HEK293 (cell line): ENCODE measurements around the gene COPS4.
"Not testable (repeated sequence)": the region's sequence is repeated elsewhere in the genome, so short reads cannot be mapped to it uniquely, and the experiment has no call there.

Source experiments
- CTCF ChIA-PET: fragments of 350-600 bp; formaldehyde crosslinking; extraction: SDS; loops from one replicate; lab custom pipeline; 2021; ENCODE audit warnings: antibody characterized with exemption; lab: Yijun Ruan, JAX
- POLR2A ChIA-PET: fragments of 300-600 bp; formaldehyde crosslinking; extraction: SDS; loops from one replicate; lab custom pipeline; 2020; ENCODE audit warnings: antibody characterized with exemption, inconsistent platforms; lab: Yijun Ruan, JAX
- H3K27ac ChIP-seq: fragments of 200-500 bp; sonication (Bioruptor generic); 2 replicates; pipeline ENCODE4 v1.5.1; 2014; ENCODE audit warnings: low read depth, low read length, control low read depth, inconsistent platforms; ENCODE audit errors: extremely low read depth
- H3K36me3 ChIP-seq, 2 experiments: fragments of 200-500 bp in 1 of 2; sonication (Bioruptor generic) in 1 of 2; 1 replicate in 1 of 2; 2 replicates in 1 of 2; pipeline ENCODE4 v1.5.1; 2014 to 2017; ENCODE audit warnings: inconsistent platforms in 2 of 2, low read length in 2 of 2; ENCODE audit not compliant: control insufficient read depth in 2 of 2, insufficient read depth in 1 of 2
- H3K4me1 ChIP-seq: fragments of 200-500 bp; sonication (Bioruptor generic); 2 replicates; pipeline ENCODE4 v1.5.1; 2014; ENCODE audit warnings: mild to moderate bottlenecking, low read length, inconsistent platforms; ENCODE audit not compliant: control insufficient read depth, insufficient read depth
- H3K4me3 ChIP-seq: 2 replicates; pipeline ENCODE4 v1.5.1; 2011; ENCODE audit warnings: low read depth, mild to moderate bottlenecking, control low read depth, low read length, moderate library complexity
- H3K9me3 ChIP-seq: fragments of 200-500 bp; sonication (Bioruptor generic); 2 replicates; pipeline ENCODE4 v1.5.1; 2014; ENCODE audit warnings: low read depth, low read length, inconsistent platforms; ENCODE audit not compliant: control insufficient read depth, insufficient read depth
- MYNN ChIP-seq: fragments of 450-650 bp; formaldehyde crosslinking; IDR thresholded peaks from 2 replicates; pipeline ENCODE4 v1.5.1; 2016; ENCODE audit warnings: missing biosample characterization, missing genetic modification characterization, borderline replicate concordance
- REPIN1 ChIP-seq: fragments of 450-650 bp; formaldehyde crosslinking; IDR thresholded peaks from 2 replicates; pipeline ENCODE4 v1.5.1; 2017; ENCODE audit warnings: missing biosample characterization, missing genetic modification characterization, low read depth
- SP7 ChIP-seq: fragments of 450-650 bp; formaldehyde crosslinking; IDR thresholded peaks from 2 replicates; pipeline ENCODE4 v1.5.1; 2016; ENCODE audit warnings: missing biosample characterization, missing genetic modification characterization
- ZNF114 ChIP-seq: fragments of 450-650 bp; formaldehyde crosslinking; IDR thresholded peaks from 2 replicates; pipeline ENCODE4 v1.5.0; 2017; ENCODE audit warnings: missing biosample characterization, missing genetic modification characterization
- ZNF121 ChIP-seq: fragments of 450-650 bp; formaldehyde crosslinking; IDR thresholded peaks from 2 replicates; pipeline ENCODE4 v1.5.1; 2016; ENCODE audit warnings: missing biosample characterization, missing genetic modification characterization
- ZNF155 ChIP-seq: fragments of 450-650 bp; formaldehyde crosslinking; IDR thresholded peaks from 2 replicates; pipeline ENCODE4 v1.5.1; 2016; ENCODE audit warnings: missing biosample characterization, missing genetic modification characterization
- ZNF16 ChIP-seq: fragments of 450-650 bp; formaldehyde crosslinking; IDR thresholded peaks from 2 replicates; pipeline ENCODE4 v1.5.1; 2016; ENCODE audit warnings: low read depth, missing biosample characterization, missing genetic modification characterization
- ZNF292 ChIP-seq: fragments of 450-650 bp; formaldehyde crosslinking; IDR thresholded peaks from 2 replicates; pipeline ENCODE4 v1.5.1; 2016; ENCODE audit warnings: low read depth, missing biosample characterization, missing genetic modification characterization, borderline replicate concordance
- ZNF549 ChIP-seq: fragments of 450-650 bp; IDR thresholded peaks from 2 replicates; pipeline ENCODE4 v1.5.1; 2018; ENCODE audit warnings: missing biosample characterization, missing genetic modification characterization, mild to moderate bottlenecking, inconsistent platforms, moderate library complexity
- ZNF76 ChIP-seq: fragments of 450-650 bp; formaldehyde crosslinking; IDR thresholded peaks from 2 replicates; pipeline ENCODE4; 2016; ENCODE audit warnings: low read depth, missing biosample characterization, missing genetic modification characterization, borderline replicate concordance
- ZSCAN23 ChIP-seq: fragments of 450-650 bp; formaldehyde crosslinking; IDR thresholded peaks from 2 replicates; pipeline ENCODE4 v1.5.1; 2016; ENCODE audit warnings: missing biosample characterization, missing genetic modification characterization
- TF ChIP-seq, protein P1 (sequence below): fragments of 450-650 bp; formaldehyde crosslinking; IDR thresholded peaks from 2 replicates; pipeline ENCODE4 v1.5.1; 2016; ENCODE audit warnings: missing biosample characterization, missing genetic modification characterization
- TF ChIP-seq, protein P2 (sequence below): fragments of 450-650 bp; formaldehyde crosslinking; IDR thresholded peaks from 2 replicates; pipeline ENCODE4 v1.5.1; 2017; ENCODE audit warnings: missing biosample characterization, missing genetic modification characterization
- TF ChIP-seq, protein P3 (sequence below): fragments of 450-650 bp; formaldehyde crosslinking; IDR thresholded peaks from 2 replicates; pipeline ENCODE4 v1.5.1; 2016; ENCODE audit warnings: missing biosample characterization, missing genetic modification characterization
- TF ChIP-seq, protein P4 (sequence below): fragments of 450-650 bp; formaldehyde crosslinking; conservative IDR thresholded peaks from 2 replicates; pipeline ENCODE4 v1.5.1; 2016; ENCODE audit warnings: low read depth, missing biosample characterization, missing genetic modification characterization
- TF ChIP-seq, protein P5 (sequence below): fragments of 450-650 bp; formaldehyde crosslinking; IDR thresholded peaks from 2 replicates; pipeline ENCODE4 v1.5.1; 2016; ENCODE audit warnings: missing biosample characterization, missing genetic modification characterization

COPS4 gene

DNA sequence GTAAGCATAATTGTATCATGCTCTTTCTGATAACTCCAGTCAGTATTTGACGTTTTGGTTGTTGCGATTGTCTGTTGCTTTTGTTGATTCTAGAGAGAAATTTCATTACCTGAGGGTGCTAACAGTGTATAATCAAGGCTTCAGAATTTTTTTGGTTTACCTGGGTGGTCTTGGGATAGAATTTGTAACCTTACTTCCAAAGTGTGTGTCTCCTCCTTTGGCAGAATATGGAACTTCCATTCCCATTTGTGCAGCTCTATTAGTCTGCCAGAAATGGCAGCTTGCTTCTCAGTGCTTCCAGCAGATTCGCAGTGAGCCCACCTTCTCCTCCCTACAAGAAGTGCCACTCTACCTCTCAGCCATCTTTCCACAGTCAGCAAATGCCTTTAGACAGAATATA is 5.3 kb downstream of the COPS4 start:
- H3K4me1 ChIP-seq, result no peaks in the 10 kb centered on the region
- ChIA-PET POLR2A (interaction anchor here (0.6 to 1.2 kb wide), 2 partner anchors 29 to 232 kb away, joined by 3 read pairs; no protein-coding TSS in a partner anchor), CTCF (no interaction called here)
- H3K4me3 ChIP-seq, result no peak overlapping the region
- H3K36me3 ChIP-seq, result no peaks in the 10 kb centered on the region; a peak in 1 of 3 replicates
- no peak overlapping the region for H3K27ac ChIP-seq
- H3K9me3 ChIP-seq, result no peaks in the 10 kb centered on the region
- TF ChIP-seq, protein P1, sequence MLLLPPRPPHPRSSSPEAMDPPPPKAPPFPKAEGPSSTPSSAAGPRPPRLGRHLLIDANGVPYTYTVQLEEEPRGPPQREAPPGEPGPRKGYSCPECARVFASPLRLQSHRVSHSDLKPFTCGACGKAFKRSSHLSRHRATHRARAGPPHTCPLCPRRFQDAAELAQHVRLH (tag by site-specific recombination), result no peak
- no peak for TF ChIP-seq ZNF292 (tag by site-specific recombination)

DNA sequence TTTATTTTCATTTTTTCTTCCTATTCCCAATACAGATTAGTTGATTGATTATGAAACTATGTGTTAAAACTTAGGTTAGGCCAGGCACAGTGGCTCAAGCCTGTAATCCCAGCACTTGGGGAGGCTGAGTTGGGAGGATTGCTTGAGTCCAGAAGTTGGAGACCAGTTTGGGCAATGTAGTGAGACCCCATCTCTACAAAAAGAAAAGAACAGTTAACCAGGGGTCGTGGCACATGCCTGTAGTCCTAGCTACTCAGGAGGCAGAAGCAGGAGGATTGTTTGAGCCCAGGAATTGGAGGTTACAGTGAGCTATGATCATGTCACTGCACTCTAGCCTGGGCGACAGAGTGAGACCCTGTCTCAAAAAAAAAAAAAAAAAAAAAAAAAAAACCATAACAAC is 8.2 kb downstream of the COPS4 start:
- H3K9me3 ChIP-seq, H3K27ac ChIP-seq, POLR2A ChIA-PET, H3K4me1 ChIP-seq, H3K4me3 ChIP-seq, CTCF ChIA-PET, H3K36me3 ChIP-seq: not testable (repeated sequence)
- peak; percentile 65; the same call in 1 of the 2 replicates for TF ChIP-seq ZNF121

DNA sequence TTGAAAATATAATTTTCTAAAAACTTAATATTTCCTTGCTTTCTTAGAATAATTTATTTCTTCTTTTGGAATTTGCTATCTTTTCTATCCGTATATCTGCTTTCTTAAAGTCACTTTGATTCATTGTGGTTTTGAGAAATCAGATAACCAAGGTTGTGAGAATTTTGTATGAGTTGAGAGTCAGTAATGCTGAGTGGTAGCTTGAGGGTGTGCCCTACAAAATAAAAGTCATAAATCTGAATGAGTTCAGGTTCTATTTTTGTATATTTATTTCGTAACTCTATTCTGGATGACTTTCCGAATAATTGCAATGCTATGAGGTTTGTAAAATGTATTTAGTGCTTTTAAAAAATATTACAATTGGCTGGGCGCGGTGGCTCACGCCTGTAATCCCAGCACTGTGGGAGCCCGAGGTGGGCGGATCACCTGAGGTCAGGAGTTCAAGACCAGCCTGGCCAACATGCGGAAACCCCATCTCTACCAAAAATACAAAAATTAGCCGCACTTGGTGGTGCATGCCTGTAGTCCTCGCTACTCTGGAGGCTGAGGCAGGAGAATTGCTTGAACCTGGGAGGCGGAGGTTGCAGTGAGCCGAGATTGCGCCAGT is 8.9 kb downstream of the COPS4 start:
- CTCF ChIA-PET, result interaction anchor here (1.6 kb wide), 1 partner anchor 237 kb away, joined by 4 read pairs; no protein-coding TSS in a partner anchor

DNA sequence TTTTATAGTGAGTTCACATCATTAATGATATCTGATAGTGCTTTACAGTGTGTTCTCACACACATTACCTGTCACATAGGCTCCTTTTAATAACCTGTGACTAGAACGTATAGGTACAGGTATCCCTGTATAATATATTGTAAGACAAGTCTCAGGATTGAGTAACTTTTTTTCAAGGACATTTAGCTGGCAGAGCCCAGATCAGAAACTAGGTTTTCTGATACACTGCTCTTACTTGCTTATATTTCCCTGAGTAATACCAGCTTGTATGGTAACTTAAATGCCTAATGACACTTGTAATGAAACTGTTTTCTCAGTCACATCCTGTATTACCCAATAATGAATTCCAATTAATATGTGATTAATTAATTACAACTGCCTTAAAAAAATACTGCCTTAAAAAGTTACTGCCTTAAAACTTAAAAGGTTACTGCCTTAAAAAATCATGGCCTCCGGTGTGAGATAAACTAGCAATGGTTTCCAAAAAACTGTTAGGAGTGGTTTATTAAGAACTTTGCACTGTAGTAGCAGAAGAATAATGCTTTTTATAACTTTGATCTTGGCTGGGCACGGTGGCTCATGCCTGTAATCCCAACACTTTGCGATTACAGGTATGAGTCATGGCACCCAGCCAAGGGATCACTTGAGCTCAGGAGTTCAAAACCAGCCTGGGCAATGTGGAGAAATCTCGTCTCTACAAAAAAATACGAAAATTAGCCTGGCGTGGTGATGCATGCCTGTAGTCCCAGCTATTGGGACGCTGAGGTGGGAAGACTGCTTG is 11.9 kb downstream of the COPS4 start:
- Histone ChIP-seq H3K27ac (no peak overlapping the region), H3K36me3 (peaks cover 3 to 26% of the 10 kb centered on the region in 2 experiments; a peak in 2 of 3 replicates), H3K4me1 (no peaks in the 10 kb centered on the region), H3K4me3 (no peak overlapping the region), H3K9me3 (no peaks in the 10 kb centered on the region)
- ChIA-PET POLR2A (no interaction called here), CTCF (interaction anchor here (0.6 kb wide), 2 partner anchors 184 to 347 kb away, joined by 3 to 4 read pairs; no protein-coding TSS in a partner anchor)
- TF ChIP-seq ZSCAN23 (tag by site-specific recombination), result no peak
- TF ChIP-seq ZNF155 (tag by site-specific recombination), result no peak
- TF ChIP-seq ZNF114, result no peak
- TF ChIP-seq, protein P2, sequence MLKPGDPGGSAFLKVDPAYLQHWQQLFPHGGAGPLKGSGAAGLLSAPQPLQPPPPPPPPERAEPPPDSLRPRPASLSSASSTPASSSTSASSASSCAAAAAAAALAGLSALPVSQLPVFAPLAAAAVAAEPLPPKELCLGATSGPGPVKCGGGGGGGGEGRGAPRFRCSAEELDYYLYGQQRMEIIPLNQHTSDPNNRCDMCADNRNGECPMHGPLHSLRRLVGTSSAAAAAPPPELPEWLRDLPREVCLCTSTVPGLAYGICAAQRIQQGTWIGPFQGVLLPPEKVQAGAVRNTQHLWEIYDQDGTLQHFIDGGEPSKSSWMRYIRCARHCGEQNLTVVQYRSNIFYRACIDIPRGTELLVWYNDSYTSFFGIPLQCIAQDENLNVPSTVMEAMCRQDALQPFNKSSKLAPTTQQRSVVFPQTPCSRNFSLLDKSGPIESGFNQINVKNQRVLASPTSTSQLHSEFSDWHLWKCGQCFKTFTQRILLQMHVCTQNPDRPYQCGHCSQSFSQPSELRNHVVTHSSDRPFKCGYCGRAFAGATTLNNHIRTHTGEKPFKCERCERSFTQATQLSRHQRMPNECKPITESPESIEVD, result no peak
- TF ChIP-seq ZNF549 (tag by site-specific recombination), result no peak
- TF ChIP-seq, protein P3, sequence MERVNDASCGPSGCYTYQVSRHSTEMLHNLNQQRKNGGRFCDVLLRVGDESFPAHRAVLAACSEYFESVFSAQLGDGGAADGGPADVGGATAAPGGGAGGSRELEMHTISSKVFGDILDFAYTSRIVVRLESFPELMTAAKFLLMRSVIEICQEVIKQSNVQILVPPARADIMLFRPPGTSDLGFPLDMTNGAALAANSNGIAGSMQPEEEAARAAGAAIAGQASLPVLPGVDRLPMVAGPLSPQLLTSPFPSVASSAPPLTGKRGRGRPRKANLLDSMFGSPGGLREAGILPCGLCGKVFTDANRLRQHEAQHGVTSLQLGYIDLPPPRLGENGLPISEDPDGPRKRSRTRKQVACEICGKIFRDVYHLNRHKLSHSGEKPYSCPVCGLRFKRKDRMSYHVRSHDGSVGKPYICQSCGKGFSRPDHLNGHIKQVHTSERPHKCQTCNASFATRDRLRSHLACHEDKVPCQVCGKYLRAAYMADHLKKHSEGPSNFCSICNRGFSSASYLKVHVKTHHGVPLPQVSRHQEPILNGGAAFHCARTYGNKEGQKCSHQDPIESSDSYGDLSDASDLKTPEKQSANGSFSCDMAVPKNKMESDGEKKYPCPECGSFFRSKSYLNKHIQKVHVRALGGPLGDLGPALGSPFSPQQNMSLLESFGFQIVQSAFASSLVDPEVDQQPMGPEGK (tag by site-specific recombination), result no peak
- no peak for TF ChIP-seq REPIN1 (tag by site-specific recombination)
- TF ChIP-seq, protein P4, sequence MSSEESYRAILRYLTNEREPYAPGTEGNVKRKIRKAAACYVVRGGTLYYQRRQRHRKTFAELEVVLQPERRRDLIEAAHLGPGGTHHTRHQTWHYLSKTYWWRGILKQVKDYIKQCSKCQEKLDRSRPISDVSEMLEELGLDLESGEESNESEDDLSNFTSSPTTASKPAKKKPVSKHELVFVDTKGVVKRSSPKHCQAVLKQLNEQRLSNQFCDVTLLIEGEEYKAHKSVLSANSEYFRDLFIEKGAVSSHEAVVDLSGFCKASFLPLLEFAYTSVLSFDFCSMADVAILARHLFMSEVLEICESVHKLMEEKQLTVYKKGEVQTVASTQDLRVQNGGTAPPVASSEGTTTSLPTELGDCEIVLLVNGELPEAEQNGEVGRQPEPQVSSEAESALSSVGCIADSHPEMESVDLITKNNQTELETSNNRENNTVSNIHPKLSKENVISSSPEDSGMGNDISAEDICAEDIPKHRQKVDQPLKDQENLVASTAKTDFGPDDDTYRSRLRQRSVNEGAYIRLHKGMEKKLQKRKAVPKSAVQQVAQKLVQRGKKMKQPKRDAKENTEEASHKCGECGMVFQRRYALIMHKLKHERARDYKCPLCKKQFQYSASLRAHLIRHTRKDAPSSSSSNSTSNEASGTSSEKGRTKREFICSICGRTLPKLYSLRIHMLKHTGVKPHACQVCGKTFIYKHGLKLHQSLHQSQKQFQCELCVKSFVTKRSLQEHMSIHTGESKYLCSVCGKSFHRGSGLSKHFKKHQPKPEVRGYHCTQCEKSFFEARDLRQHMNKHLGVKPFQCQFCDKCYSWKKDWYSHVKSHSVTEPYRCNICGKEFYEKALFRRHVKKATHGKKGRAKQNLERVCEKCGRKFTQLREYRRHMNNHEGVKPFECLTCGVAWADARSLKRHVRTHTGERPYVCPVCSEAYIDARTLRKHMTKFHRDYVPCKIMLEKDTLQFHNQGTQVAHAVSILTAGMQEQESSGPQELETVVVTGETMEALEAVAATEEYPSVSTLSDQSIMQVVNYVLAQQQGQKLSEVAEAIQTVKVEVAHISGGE (tag by site-specific recombination), result no peak
- TF ChIP-seq, protein P5, sequence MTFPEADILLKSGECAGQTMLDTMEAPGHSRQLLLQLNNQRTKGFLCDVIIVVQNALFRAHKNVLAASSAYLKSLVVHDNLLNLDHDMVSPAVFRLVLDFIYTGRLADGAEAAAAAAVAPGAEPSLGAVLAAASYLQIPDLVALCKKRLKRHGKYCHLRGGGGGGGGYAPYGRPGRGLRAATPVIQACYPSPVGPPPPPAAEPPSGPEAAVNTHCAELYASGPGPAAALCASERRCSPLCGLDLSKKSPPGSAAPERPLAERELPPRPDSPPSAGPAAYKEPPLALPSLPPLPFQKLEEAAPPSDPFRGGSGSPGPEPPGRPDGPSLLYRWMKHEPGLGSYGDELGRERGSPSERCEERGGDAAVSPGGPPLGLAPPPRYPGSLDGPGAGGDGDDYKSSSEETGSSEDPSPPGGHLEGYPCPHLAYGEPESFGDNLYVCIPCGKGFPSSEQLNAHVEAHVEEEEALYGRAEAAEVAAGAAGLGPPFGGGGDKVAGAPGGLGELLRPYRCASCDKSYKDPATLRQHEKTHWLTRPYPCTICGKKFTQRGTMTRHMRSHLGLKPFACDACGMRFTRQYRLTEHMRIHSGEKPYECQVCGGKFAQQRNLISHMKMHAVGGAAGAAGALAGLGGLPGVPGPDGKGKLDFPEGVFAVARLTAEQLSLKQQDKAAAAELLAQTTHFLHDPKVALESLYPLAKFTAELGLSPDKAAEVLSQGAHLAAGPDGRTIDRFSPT, result no peak
- no peak for TF ChIP-seq ZNF76 (tag by site-specific recombination)
- TF ChIP-seq SP7 (tag by site-specific recombination), result no peak

More for the DNA sequence above, 8.9 kb downstream of the COPS4 start:
- Histone ChIP-seq H3K4me1 (no peaks in the 10 kb centered on the region), H3K36me3 (no peaks in the 10 kb centered on the region; a peak in 1 of 3 replicates), H3K27ac (no peak overlapping the region), H3K4me3 (no peak overlapping the region), H3K9me3 (no peaks in the 10 kb centered on the region)
- POLR2A ChIA-PET, result no interaction called here
- no peak for TF ChIP-seq ZNF16 (tag by site-specific recombination)
- 0 out of 2 replicates have a peak, but pooled peaks have one; percentile 42 for TF ChIP-seq MYNN (tag by site-specific recombination)
